ENCODE results near the gene SLC25A31. TPM values are rescaled to one million over a fixed set of nuclear protein-coding genes. Genes with fewer than 3 reads are reported as not detected.

Gene SLC25A31
- total RNA-seq, 2 experiments from 2014 or later, result not detected

DNA sequence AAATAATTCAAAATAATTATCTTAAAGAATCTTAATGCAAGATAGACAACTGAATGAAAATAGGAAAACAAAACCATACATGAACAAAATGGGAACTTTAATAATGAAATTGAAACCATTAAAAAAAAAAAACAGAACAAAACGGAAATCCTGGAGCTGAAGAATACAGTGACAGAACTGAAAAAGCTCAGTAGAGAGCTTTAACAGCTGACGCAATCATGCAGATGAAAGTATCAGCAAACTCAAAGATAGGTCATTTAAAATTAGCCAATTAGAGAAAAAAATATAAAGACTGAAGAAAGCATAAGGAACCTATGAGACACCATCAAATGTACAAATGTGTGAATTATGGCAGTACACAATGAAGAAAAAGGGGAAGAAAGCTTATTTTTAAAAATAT is 18.8 kb downstream of the SLC25A31 start:
- ChIA-PET CTCF (no interaction called here), POLR2A (no interaction called here)
- Mint-ChIP-seq H3K36me3 (no peaks in the 10 kb centered on the region), H3K4me3 (no peak overlapping the region), H3K9me3 (peaks cover 13% of the 10 kb centered on the region), H3K4me1 (ENCODE audit: low read depth) (no peaks in the 10 kb centered on the region), H3K27ac (no peak overlapping the region), H3K27me3 (peaks cover 16% of the 10 kb centered on the region)
- DNase-seq, result no peak
- intact Hi-C loops (cut with micrococcal nuclease), result no loop called here

DNA sequence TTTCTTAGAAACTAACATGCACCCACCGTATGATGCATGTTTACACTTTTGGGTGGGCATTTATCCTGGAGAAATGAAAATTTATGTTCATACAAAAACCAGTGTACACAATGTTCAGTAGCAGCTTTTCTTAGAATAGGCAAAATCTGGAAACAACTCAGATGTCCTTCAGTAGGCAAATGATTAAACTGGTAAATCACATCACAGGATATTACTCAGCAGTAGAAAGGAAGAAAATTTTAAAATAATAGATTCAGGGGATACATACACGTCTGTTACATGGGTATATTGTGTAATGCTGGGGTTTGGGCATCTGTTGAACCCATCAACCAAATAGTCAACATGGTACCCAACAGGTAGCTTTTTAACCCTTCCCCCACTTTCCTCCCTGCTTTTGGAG is 26.7 kb downstream of the SLC25A31 start:
- POLR2A ChIA-PET, result no interaction called here
- H3K4me3 Mint-ChIP-seq, result no peak overlapping the region

DNA sequence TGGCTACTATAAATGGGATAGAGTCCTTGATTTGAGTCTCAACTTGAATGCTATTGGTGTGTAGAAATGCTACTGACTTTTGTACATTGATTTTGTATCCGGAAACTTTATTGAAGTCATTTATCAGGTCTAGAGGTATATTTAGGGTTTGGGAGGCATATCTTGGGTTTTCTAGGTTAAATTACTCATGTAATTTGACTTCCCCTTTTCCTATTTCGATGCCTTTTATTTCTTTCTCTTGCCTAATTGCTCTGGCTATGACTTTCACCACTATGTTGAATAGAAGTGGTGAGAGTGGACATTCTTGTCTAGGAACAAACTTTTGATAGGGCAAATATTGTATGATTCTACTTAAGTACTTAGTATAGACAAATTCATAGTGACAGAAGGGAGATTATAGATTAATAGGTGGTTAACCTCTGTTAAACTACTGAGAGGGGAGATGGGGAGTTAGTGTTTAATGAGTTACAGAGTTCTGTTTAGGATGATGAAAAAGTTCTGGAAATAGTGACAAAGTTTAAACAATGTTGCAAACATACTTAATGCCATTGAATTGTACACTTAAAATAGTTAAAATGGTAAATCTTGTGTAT is 29.1 kb downstream of the SLC25A31 start:
- Mint-ChIP-seq H3K27ac (no peak overlapping the region), H3K27me3 (no peaks in the 10 kb centered on the region), H3K36me3 (no peaks in the 10 kb centered on the region), H3K9me3 (peaks cover 3% of the 10 kb centered on the region), H3K4me1 (ENCODE audit: low read depth) (no peaks in the 10 kb centered on the region), H3K4me3 (no peak overlapping the region)
- no peak for DNase-seq
- CTCF ChIA-PET, result no interaction called here
- POLR2A ChIA-PET, result no interaction called here
- intact Hi-C loops (cut with micrococcal nuclease), result no loop called here

More for the DNA sequence above, 26.7 kb downstream of the SLC25A31 start:
- CTCF ChIA-PET, result no interaction called here
- Mint-ChIP-seq H3K9me3 (peaks cover 3% of the 10 kb centered on the region), H3K27ac (no peak overlapping the region), H3K36me3 (no peaks in the 10 kb centered on the region), H3K4me1 (ENCODE audit: low read depth) (no peaks in the 10 kb centered on the region), H3K27me3 (no peaks in the 10 kb centered on the region)
- no peak for DNase-seq
- intact Hi-C loops (cut with micrococcal nuclease), result no loop called here

DNA sequence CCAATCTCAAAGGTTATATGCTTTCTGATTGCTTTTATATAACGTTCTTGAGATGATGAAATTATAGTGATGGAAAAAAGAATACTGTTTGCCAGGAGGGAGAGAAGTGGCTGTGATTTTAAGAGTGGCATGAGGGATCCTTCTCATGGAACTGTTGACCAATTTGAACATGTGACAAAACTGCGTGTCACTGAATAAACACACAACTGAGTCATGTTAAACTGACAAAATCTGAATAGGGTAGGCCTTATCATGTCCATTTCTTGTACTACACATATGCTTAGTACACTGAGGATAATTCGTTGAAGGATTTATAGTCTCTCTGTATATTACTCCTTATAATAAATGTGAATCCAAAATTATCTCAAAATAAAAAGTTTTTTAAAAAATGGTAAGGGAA is 29.7 kb downstream of the SLC25A31 start:
- CTCF ChIA-PET, result no interaction called here
- POLR2A ChIA-PET, result no interaction called here
- intact Hi-C loops (cut with micrococcal nuclease), result no loop called here

DNA sequence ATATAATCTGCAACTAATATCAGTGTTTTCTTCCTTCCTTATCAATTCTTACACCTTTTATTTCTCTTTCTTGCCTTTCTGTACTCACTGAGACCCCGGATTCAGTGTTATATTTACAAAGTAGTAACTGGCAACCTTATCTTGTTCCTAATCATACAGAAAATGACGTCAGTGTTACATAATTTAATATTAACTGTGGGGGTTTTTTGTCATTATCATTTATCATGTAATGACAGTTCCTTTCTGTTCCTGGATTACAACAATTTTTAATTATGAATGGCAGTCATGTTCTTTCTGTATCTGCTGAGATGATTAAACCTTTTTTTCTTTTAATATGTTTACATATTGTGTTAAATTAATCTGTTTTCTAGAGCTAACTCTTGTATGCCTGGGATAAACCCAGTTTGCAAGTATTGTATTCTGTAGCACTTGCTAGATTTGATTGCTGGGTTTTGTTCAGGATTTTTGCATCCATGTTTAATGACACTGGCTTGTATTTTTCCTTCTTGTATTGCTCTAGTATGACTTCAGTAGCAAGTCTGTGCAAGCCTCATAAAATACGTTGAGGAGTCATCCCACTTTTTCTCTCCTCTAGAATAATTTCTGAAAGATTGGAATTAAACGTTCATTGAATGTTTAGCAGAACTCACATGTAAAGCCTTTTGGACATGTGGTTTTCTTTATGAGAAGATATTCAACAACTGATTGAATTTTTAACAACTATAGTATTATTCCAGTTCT is 41.5 kb downstream of the SLC25A31 start:
- no peaks in the 10 kb centered on the region for H3K9me3 Mint-ChIP-seq
- intact Hi-C loops (cut with micrococcal nuclease), result no loop called here
- POLR2A ChIA-PET, result no interaction called here

More for the DNA sequence above, 29.7 kb downstream of the SLC25A31 start:
- no peaks in the 10 kb centered on the region for H3K27me3 Mint-ChIP-seq
- no peak for DNase-seq
- no peaks in the 10 kb centered on the region for H3K36me3 Mint-ChIP-seq
- H3K9me3 Mint-ChIP-seq, result peaks cover 3% of the 10 kb centered on the region
- no peak overlapping the region for H3K27ac Mint-ChIP-seq
- no peaks in the 10 kb centered on the region for H3K4me1 Mint-ChIP-seq (ENCODE audit: low read depth)
- H3K4me3 Mint-ChIP-seq, result no peak overlapping the region

DNA sequence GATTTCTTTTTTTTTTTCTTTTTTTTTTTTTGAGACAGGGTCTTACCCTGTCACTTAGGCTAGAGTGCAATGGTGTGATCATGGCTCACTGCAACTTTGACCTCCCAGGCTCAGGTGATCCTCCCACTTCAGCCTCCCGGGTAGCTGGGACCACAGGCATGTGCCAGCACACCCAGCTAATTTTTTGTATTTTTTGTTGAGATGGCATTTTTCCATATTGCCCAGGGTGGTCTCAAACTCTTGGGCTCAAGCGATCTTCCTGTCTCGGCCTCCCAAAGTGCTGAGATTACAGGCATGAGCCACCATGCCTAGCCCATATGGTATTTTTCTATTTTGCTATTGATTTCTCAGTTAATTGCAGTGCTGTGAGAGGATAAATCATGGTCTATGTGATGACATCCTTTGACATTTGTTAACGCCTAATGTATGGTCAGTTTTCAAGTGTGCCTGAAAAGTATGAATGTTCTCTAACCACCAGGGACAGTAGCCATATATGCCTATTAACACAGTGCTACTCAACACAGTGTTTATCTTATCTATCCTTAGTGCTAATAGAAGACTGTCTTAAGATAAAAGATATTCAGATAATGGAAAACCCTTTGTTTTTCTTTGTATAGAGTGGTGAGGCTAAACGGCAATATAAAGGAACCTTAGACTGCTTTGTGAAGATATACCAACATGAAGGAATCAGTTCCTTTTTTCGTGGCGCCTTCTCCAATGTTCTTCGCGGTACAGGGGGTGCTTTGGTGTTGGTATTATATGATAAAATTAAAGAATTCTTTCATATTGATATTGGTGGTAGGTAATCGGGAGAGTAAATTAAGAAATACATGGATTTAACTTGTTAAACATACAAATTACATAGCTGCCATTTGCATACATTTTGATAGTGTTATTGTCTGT is 42.8 kb downstream of the SLC25A31 start:
- ChIA-PET CTCF (no interaction called here), POLR2A (no interaction called here)
- Mint-ChIP-seq H3K27me3 (peaks cover 31% of the 10 kb centered on the region), H3K27ac (no peak overlapping the region), H3K9me3 (no peaks in the 10 kb centered on the region), H3K4me1 (ENCODE audit: low read depth) (no peaks in the 10 kb centered on the region), H3K4me3 (no peak overlapping the region), H3K36me3 (no peaks in the 10 kb centered on the region)
- intact Hi-C loops (cut with micrococcal nuclease), result no loop called here
- DNase-seq, result no peak

More for the DNA sequence above, 41.5 kb downstream of the SLC25A31 start:
- H3K27ac Mint-ChIP-seq, result no peak overlapping the region
- DNase-seq, result no peak
- CTCF ChIA-PET, result no interaction called here
- peaks cover 21% of the 10 kb centered on the region for H3K27me3 Mint-ChIP-seq
- H3K4me1 Mint-ChIP-seq (ENCODE audit: low read depth), result no peaks in the 10 kb centered on the region
- H3K36me3 Mint-ChIP-seq, result no peaks in the 10 kb centered on the region
- H3K4me3 Mint-ChIP-seq, result no peak overlapping the region

DNA sequence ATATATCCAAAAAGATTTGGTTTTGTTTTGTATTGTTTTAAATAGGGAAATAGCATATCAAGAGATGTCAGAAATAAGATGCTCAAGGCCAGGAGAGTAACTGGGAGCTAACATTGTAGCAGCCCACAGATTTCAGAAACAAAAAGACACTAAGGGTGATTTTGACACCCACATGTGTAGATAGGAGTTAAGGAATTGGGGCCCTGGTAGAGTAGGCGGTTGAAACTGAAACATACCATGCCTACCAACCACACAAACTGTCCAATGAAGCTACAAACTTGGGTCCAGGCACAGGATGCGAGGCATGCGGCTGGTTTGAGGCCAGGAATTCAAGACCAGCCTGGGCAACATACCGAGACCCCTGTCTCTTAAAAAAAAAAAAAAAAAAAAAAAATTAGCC is 45.6 kb downstream of the SLC25A31 start:
- Mint-ChIP-seq H3K4me1 (ENCODE audit: low read depth) (no peaks in the 10 kb centered on the region), H3K27me3 (peaks cover 45% of the 10 kb centered on the region), H3K27ac (no peak overlapping the region), H3K4me3 (no peak overlapping the region), H3K9me3 (no peaks in the 10 kb centered on the region), H3K36me3 (no peaks in the 10 kb centered on the region)
- ChIA-PET POLR2A (no interaction called here), CTCF (no interaction called here)
- DNase-seq, result no peak
- intact Hi-C loops (cut with micrococcal nuclease), result no loop called here

DNA sequence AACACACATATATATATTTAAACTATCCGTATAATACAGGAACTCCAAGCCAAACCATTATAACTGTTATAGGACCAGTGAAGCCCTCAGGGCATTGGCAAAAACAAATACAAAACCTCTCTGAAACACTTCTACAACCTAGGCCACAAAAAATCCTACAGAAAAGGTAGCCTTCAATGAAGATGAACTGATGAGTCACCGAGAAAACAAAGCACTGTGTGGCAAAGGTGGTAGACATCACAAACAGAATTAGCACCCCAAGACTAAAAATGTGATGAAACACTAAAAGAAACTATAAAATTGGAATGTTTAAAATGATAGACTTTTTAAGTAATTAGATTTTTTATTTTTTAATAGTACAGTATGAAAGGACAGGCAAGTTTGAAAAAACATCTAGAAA is 46.4 kb downstream of the SLC25A31 start:
- H3K4me1 Mint-ChIP-seq (ENCODE audit: low read depth), result peaks cover 5% of the 10 kb centered on the region
- CTCF ChIA-PET, result no interaction called here

DNA sequence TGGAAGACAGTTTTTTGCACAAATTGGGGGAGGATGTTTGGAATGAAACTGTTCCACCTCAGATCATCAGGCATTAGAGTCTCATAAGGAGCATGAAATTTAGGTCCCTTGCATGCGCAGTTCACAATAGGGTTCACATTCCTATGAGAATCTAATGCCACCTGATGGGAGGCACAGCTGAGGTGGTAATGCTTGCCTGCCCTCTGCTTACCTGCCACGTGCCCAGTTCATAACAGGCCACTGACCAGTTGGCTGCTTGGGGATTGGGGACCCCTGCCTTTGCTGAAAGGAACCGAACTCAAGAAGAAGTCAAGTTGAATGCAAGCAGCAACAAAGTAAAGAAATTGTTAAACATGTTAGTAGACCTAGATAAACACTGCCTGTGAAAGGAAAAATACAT is 47.3 kb downstream of the SLC25A31 start:
- Mint-ChIP-seq H3K9me3 (no peaks in the 10 kb centered on the region), H3K4me3 (no peak overlapping the region), H3K36me3 (peaks cover 2% of the 10 kb centered on the region), H3K4me1 (ENCODE audit: low read depth) (peaks cover 8% of the 10 kb centered on the region), H3K27ac (no peak overlapping the region), H3K27me3 (peaks cover 54% of the 10 kb centered on the region)
- intact Hi-C loops (cut with micrococcal nuclease), result no loop called here
- DNase-seq, result no peak
- ChIA-PET POLR2A (no interaction called here), CTCF (no interaction called here)

More for the DNA sequence above, 46.4 kb downstream of the SLC25A31 start:
- Mint-ChIP-seq H3K4me3 (no peak overlapping the region), H3K27me3 (peaks cover 52% of the 10 kb centered on the region), H3K9me3 (no peaks in the 10 kb centered on the region), H3K36me3 (peaks cover 2% of the 10 kb centered on the region), H3K27ac (no peak overlapping the region)
- POLR2A ChIA-PET, result no interaction called here
- intact Hi-C loops (cut with micrococcal nuclease), result no loop called here
- DNase-seq, result no peak

DNA sequence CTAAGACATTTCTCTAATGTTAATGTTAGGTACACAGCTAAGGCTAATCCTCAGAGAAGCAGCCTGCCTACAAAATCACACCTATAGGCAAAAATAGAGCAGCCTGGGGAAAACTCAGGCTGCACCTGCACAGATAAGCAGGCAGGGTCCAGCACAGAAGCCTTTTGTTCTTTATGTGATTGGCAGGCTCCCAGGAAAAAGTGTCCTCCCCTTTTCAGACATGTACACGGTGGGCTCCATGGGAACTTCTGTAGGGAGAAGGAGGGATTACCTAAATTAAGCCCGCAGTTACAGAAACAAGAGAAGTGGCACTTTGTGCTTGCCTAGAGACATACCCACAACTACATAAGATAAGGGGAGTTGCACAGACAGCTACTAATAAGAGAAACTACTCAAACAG is 47.9 kb downstream of the SLC25A31 start:
- H3K36me3 Mint-ChIP-seq, result peaks cover 2% of the 10 kb centered on the region
- CTCF ChIA-PET, result no interaction called here
- peaks cover 55% of the 10 kb centered on the region for H3K27me3 Mint-ChIP-seq
- H3K9me3 Mint-ChIP-seq, result no peaks in the 10 kb centered on the region
- POLR2A ChIA-PET, result no interaction called here
- no peak overlapping the region for H3K27ac Mint-ChIP-seq
- no peak for DNase-seq
- no peak overlapping the region for H3K4me3 Mint-ChIP-seq
- peaks cover 14% of the 10 kb centered on the region for H3K4me1 Mint-ChIP-seq (ENCODE audit: low read depth)
- intact Hi-C loops (cut with micrococcal nuclease), result no loop called here

DNA sequence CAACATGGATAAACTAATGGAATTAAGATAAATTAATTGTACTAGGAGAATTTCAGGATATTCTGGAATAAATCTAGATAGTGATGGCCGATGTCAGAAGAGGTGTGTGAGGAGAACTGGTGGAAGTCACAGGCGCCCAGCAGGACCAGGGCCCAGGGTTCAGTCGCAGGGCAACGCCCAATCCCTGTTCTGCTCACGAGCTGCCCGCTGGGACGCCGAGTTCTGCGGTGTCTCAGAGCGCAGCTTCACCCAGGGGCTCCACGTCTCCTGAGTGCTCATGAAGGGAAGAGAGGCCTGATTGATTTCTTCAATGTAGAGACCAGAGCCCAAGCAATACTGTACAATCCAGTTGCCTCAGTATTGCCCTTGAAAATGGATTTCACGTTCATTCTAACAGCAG is 50.4 kb downstream of the SLC25A31 start:
- Mint-ChIP-seq H3K4me3 (no peak overlapping the region), H3K4me1 (ENCODE audit: low read depth) (peaks cover 18% of the 10 kb centered on the region), H3K36me3 (peaks cover 2% of the 10 kb centered on the region), H3K27ac (no peak overlapping the region), H3K9me3 (no peaks in the 10 kb centered on the region), H3K27me3 (peaks cover 60% of the 10 kb centered on the region)
- ChIA-PET POLR2A (no interaction called here), CTCF (no interaction called here)
- no peak for DNase-seq
- intact Hi-C loops (cut with micrococcal nuclease), result no loop called here

DNA sequence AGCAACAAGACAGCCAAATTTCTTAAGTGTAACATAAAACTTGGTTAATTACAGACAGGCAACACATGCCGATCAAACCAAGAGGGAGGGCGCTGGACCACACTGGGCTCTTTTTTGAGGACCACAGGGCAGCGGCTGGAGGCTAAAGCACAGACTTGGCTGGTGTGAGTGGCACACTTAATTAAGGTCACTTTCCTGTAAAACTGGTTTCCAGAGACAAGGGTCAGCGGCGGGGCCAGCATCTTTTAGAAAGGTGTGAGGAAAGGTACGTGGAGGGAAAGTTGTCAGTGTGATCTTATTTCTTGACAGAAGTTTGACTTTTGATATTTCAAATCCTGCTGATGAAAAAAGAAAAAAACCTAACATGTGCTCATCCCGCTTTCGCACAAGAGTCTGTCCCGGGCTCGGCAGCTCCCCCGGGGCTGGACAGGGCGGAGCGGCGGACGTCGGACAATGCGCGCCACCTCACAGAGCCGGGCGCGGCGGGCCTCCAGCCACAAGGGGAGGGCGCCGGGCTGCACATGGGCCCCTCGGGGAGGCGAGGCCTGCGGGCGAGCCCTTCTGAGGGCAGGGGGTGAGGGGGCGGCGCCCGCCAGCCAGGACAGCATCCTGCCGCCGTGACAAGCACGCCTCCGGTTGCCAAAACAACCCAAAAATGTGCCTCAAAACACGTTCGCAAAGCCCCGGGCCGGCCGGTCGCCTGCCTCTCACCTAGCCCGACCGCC is 51.3 kb downstream of the SLC25A31 start:
- no peak for DNase-seq
- no peaks in the 10 kb centered on the region for H3K9me3 Mint-ChIP-seq
- H3K4me1 Mint-ChIP-seq (ENCODE audit: low read depth), result peaks cover 18% of the 10 kb centered on the region
- peaks cover 57% of the 10 kb centered on the region for H3K27me3 Mint-ChIP-seq
- peaks cover 2% of the 10 kb centered on the region for H3K36me3 Mint-ChIP-seq
- peak overlapping the region; percentile 79 for H3K4me3 Mint-ChIP-seq
- intact Hi-C loops (cut with micrococcal nuclease), result loop anchor here (1.0 to 2.0 kb wide), 6 partner anchors 99 to 507 kb away; partner anchors contain the start of genes ABHD18, INTU, LARP1B and MFSD8
- POLR2A ChIA-PET, result interaction anchor here (0.5 to 1.8 kb wide), 2 partner anchors 37 to 184 kb away, joined by 6 read pairs; partner anchors contain the start of genes ABHD18 and MFSD8
- no peak overlapping the region for H3K27ac Mint-ChIP-seq
- CTCF ChIA-PET, result interaction anchor here (1.1 kb wide), 1 partner anchor 279 kb away, joined by 3 read pairs; the partner anchor contains the start of gene LARP1B
